Neural cell (in vitro differentiated cells): ENCODE results near the gene TMEM59.
"Not testable (repeated sequence)": the region's sequence is repeated elsewhere in the genome, so short reads cannot be mapped to it uniquely, and the experiment has no call there.

Experiments
- CTCF ChIP-seq: fragments of 450-650 bp; IDR thresholded peaks from 2 replicates; pipeline ENCODE4 v1.5.1; 2014; ENCODE audit warnings: antibody characterized with exemption, mild to moderate bottlenecking, moderate library complexity; ENCODE audit not compliant: poor library complexity, severe bottlenecking
- EZH2 ChIP-seq: fragments of 200-600, 300-800 bp; shearing (Covaris generic), sonication (generic); IDR thresholded peaks from 2 replicates; pipeline ENCODE4 v1.6.1; 2014; ENCODE audit warnings: antibody characterized with exemption, low read length, borderline replicate concordance, mild to moderate bottlenecking; ENCODE audit not compliant: insufficient read depth, poor library complexity, severe bottlenecking
- MXI1 ChIP-seq: fragments of 450-650 bp; conservative IDR thresholded peaks from 2 replicates; pipeline ENCODE4 v1.6.1; 2014; ENCODE audit warnings: antibody characterized with exemption, mild to moderate bottlenecking; ENCODE audit not compliant: poor library complexity, severe bottlenecking
- POLR2AphosphoS5 ChIP-seq: IDR thresholded peaks from 2 replicates; pipeline ENCODE4 v1.6.1; 2012
- RAD21 ChIP-seq: fragments of 450-650 bp; conservative IDR thresholded peaks from 2 replicates; pipeline ENCODE4 v1.6.1; 2014; ENCODE audit warnings: antibody characterized with exemption, mild to moderate bottlenecking, moderate library complexity
- REST ChIP-seq: IDR thresholded peaks from 2 replicates; pipeline ENCODE4 v1.6.1; 2012; ENCODE audit warnings: borderline replicate concordance
- SMC3 ChIP-seq: fragments of 450-650 bp; conservative IDR thresholded peaks from 2 replicates; pipeline ENCODE4 v1.6.1; 2014; ENCODE audit warnings: antibody characterized with exemption, mild to moderate bottlenecking, moderate library complexity; ENCODE audit not compliant: poor library complexity

- TF ChIP-seq CTCF, POLR2AphosphoS5, EZH2, REST, MXI1, RAD21, SMC3: not testable (repeated sequence)
Measured at GRCh38 chr1:54003750-54004480, 49.1 kb downstream of the TMEM59 start.
